ENCODE measurements around the gene CYBC1.

DNA sequence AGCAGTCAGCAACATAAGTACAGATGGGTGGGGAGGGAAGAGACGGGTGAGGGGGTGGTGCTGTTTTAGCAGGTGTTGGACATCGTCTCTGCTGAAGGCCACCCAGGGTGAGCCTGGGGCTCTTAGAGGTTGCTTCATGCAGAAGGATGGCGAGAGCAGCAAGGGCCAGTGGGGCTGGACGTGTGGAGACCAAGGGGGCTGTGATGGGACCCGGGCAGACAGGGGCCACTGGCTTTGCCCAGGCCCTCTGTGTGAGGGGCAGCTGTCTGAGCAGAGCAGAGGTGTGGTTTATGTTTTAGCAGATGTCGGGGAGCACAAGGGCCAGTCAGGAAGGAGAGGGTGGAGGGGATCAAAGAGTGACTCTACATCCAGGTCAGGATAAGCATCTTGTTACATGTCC is 12.8 kb upstream of the CYBC1 start:
- TF ChIP-seq, protein P1, sequence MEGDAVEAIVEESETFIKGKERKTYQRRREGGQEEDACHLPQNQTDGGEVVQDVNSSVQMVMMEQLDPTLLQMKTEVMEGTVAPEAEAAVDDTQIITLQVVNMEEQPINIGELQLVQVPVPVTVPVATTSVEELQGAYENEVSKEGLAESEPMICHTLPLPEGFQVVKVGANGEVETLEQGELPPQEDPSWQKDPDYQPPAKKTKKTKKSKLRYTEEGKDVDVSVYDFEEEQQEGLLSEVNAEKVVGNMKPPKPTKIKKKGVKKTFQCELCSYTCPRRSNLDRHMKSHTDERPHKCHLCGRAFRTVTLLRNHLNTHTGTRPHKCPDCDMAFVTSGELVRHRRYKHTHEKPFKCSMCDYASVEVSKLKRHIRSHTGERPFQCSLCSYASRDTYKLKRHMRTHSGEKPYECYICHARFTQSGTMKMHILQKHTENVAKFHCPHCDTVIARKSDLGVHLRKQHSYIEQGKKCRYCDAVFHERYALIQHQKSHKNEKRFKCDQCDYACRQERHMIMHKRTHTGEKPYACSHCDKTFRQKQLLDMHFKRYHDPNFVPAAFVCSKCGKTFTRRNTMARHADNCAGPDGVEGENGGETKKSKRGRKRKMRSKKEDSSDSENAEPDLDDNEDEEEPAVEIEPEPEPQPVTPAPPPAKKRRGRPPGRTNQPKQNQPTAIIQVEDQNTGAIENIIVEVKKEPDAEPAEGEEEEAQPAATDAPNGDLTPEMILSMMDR (IDR thresholded peaks at IDR 0.05): no peak
- no peak for TF ChIP-seq ZFX (IDR thresholded peaks at IDR 0.05; ENCODE audit: borderline replicate concordance)
